SK-N-SH (cell line): ENCODE results near the gene RAMP3. TPM values are rescaled to one million over a fixed set of nuclear protein-coding genes. Genes with fewer than 3 reads are reported as not detected.

ENCODE experiments used
- CTCF ChIA-PET: fragments of 300-600, 350-600 bp; formaldehyde crosslinking; extraction: SDS; loops from one replicate; lab custom pipeline; 2021; lab: Yijun Ruan, JAX
- POLR2A ChIA-PET: fragments of 350-600 bp; sonication (Branson Sonifier 250); formaldehyde crosslinking; extraction: SDS; loops from one replicate; lab custom pipeline; 2020; ENCODE audit warnings: antibody characterized with exemption, inconsistent platforms; lab: Yijun Ruan, JAX
- DNase-seq: peaks from one replicate; pipeline ENCODE4 v3.0.0; 2012
- H2AFZ ChIP-seq: fragments of 200-600 bp; sonication (generic); 2 replicates; pipeline ENCODE4 v1.8.1; 2016; ENCODE audit warnings: antibody characterized with exemption, mild to moderate bottlenecking, low read depth
- H3F3A ChIP-seq: fragments of 200-600 bp; sonication (generic); replicated peaks from 2 replicates; pipeline ENCODE3; 2016; ENCODE audit warnings: antibody characterized with exemption, mild to moderate bottlenecking; ENCODE audit not compliant: insufficient read depth
- H3K27ac ChIP-seq, 2 experiments: fragments of 200-500 bp in 1 of 2; fragments of 200-600 bp in 1 of 2; sonication (Bioruptor generic) in 1 of 2; sonication (generic), shearing (Covaris generic) in 1 of 2; 2 replicates each; pipeline versions ENCODE4 v1.5.1 to v1.6.1; 2014 to 2016; ENCODE audit warnings: low read depth in 2 of 2, inconsistent platforms in 1 of 2, low read length in 1 of 2, mild to moderate bottlenecking in 1 of 2, mixed read lengths in 1 of 2
- H3K27me3 ChIP-seq: fragments of 200-600 bp; sonication (generic), shearing (Covaris generic); 2 replicates; pipeline ENCODE4 v1.6.1; 2016; ENCODE audit warnings: mixed run types; ENCODE audit not compliant: insufficient read depth
- H3K36me3 ChIP-seq, 2 experiments: fragments of 200-500 bp in 1 of 2; fragments of 200-600 bp in 1 of 2; sonication (Bioruptor generic) in 1 of 2; sonication (generic) in 1 of 2; replicated peaks in 1 of 2; 2 replicates each; pipeline versions ENCODE3 to v1.5.1; 2014 to 2016; ENCODE audit warnings: low read length in 1 of 2, mild to moderate bottlenecking in 1 of 2; ENCODE audit not compliant: insufficient read depth in 2 of 2, control insufficient read depth in 1 of 2
- H3K4me1 ChIP-seq, 2 experiments: fragments of 200-500 bp in 1 of 2; fragments of 200-600 bp in 1 of 2; sonication (Bioruptor generic) in 1 of 2; sonication (generic), shearing (Covaris generic) in 1 of 2; 2 replicates each; pipeline versions ENCODE4 v1.5.1 to v1.6.1; 2014 to 2016; ENCODE audit warnings: low read depth in 1 of 2, low read length in 1 of 2, mixed run types in 1 of 2; ENCODE audit not compliant: insufficient read depth in 2 of 2, control insufficient read depth in 1 of 2
- H3K4me2 ChIP-seq: fragments of 200-600 bp; sonication (generic), shearing (Covaris generic); 2 replicates; pipeline ENCODE4 v1.6.1; 2017; ENCODE audit warnings: mixed run types
- H3K4me3 ChIP-seq, 2 experiments: fragments of 200-500 bp in 1 of 2; fragments of 200-600 bp in 1 of 2; sonication (Bioruptor generic) in 1 of 2; sonication (generic), shearing (Covaris generic) in 1 of 2; 2 replicates each; pipeline versions ENCODE4 v1.5.1 to v1.8.1; 2014 to 2016; ENCODE audit warnings: low read depth in 2 of 2, inconsistent platforms in 1 of 2, low read length in 1 of 2, mild to moderate bottlenecking in 1 of 2, mixed read lengths in 1 of 2, moderate library complexity in 1 of 2
- H3K79me2 ChIP-seq: fragments of 200-600 bp; sonication (generic); 2 replicates; pipeline ENCODE4 v1.8.1; 2017; ENCODE audit warnings: mild to moderate bottlenecking; ENCODE audit not compliant: insufficient read depth
- H3K9ac ChIP-seq: fragments of 200-600 bp; sonication (generic); 2 replicates; pipeline ENCODE4 v1.6.1; 2017; ENCODE audit warnings: mixed run types
- H3K9me2 ChIP-seq: fragments of 200-600 bp; sonication (generic); 2 replicates; pipeline ENCODE4 v1.6.1; 2017; ENCODE audit warnings: mixed run types
- H3K9me3 ChIP-seq: fragments of 200-600 bp; sonication (generic); 2 replicates; pipeline ENCODE4 v1.6.1; 2017; ENCODE audit warnings: mixed run types, mild to moderate bottlenecking, moderate library complexity
- H4K20me1 ChIP-seq: fragments of 200-600 bp; sonication (generic); 2 replicates; pipeline ENCODE4 v1.6.1; 2017; ENCODE audit warnings: mild to moderate bottlenecking, mixed run types; ENCODE audit not compliant: insufficient read depth
- CHD2 ChIP-seq: fragments of 150-350 bp; IDR thresholded peaks from 2 replicates; pipeline ENCODE4 v1.6.1; 2018; ENCODE audit warnings: low read length; ENCODE audit not compliant: partially characterized antibody
- CTCF ChIP-seq: fragments of 200-600 bp; sonication (generic); IDR thresholded peaks from 2 replicates; pipeline ENCODE4 v1.6.1; 2017; ENCODE audit warnings: antibody characterized with exemption, mild to moderate bottlenecking, moderate library complexity
- FOXJ3 ChIP-seq: sonication (generic); formaldehyde crosslinking; IDR thresholded peaks from 2 replicates; pipeline ENCODE4 v1.5.1; 2020; ENCODE audit warnings: mild to moderate bottlenecking, missing genetic modification reagents
- FOXM1 ChIP-seq: IDR thresholded peaks from 2 replicates; pipeline ENCODE4 v1.4.0; 2012; ENCODE audit warnings: low read depth, mild to moderate bottlenecking
- GATA2 ChIP-seq: sonication (generic); formaldehyde crosslinking; IDR thresholded peaks from 2 replicates; pipeline ENCODE4 v1.5.0; 2020; ENCODE audit warnings: mild to moderate bottlenecking, missing genetic modification reagents
- MEF2A ChIP-seq: IDR thresholded peaks from 2 replicates; pipeline ENCODE4 v1.4.0; 2012; ENCODE audit warnings: low read depth, borderline replicate concordance
- MXI1 ChIP-seq: IDR thresholded peaks from 2 replicates; pipeline ENCODE4 v1.6.1; 2012; ENCODE audit warnings: mild to moderate bottlenecking, low read depth, low read length, improper control_type of control experiment
- NFIC ChIP-seq: IDR thresholded peaks from 2 replicates; pipeline ENCODE4 v1.4.0; 2012; ENCODE audit warnings: borderline replicate concordance
- NRF1 ChIP-seq: IDR thresholded peaks from 2 replicates; pipeline ENCODE4 v1.6.1; 2012; ENCODE audit warnings: low read depth, mild to moderate bottlenecking, low read length
- POLR2AphosphoS5 ChIP-seq: IDR thresholded peaks from 2 replicates; pipeline ENCODE4 v1.6.1; 2012; ENCODE audit warnings: low read depth, low read length
- RAD21 ChIP-seq: IDR thresholded peaks from 2 replicates; pipeline ENCODE4 v1.6.1; 2012; ENCODE audit warnings: mild to moderate bottlenecking, low read length
- RCOR1 ChIP-seq: fragments of 150-350 bp; IDR thresholded peaks from 2 replicates; pipeline ENCODE4 v1.6.1; 2017; ENCODE audit warnings: antibody characterized with exemption, low read length
- REST ChIP-seq: IDR thresholded peaks from 2 replicates; pipeline ENCODE4 v1.6.1; 2012; ENCODE audit warnings: mild to moderate bottlenecking, low read depth, low read length, moderate library complexity
- RXRA ChIP-seq: IDR thresholded peaks from 2 replicates; pipeline ENCODE4 v1.4.0; 2012; ENCODE audit warnings: low read depth, mild to moderate bottlenecking, borderline replicate concordance
- SIN3A ChIP-seq: IDR thresholded peaks from 2 replicates; pipeline ENCODE4 v1.6.1; 2012; ENCODE audit warnings: low read depth, mild to moderate bottlenecking, low read length, moderate library complexity, borderline replicate concordance
- SMC3 ChIP-seq: IDR thresholded peaks from 2 replicates; pipeline ENCODE4 v1.6.1; 2012; ENCODE audit warnings: low read depth, low read length, improper control_type of control experiment
- TAF1 ChIP-seq: IDR thresholded peaks from 2 replicates; pipeline ENCODE4 v1.6.1; 2012; ENCODE audit warnings: low read depth, mild to moderate bottlenecking, low read length, moderate library complexity, borderline replicate concordance
- TCF12 ChIP-seq: IDR thresholded peaks from 2 replicates; pipeline ENCODE4 v1.4.0; 2012
- WGBS: methylation state at CpG from one replicate; pipeline ENCODE4 v1.1.6; 2017; ENCODE audit warnings: low lambda C conversion rate; 5-methylcytosine and 5-hydroxymethylcytosine counted together
- polyA plus RNA-seq, 3 experiments: library from polyadenylated mRNA; depleted of rRNA; stranded (reverse); fragments of >200 nt; gene quantifications; 2 replicates each; pipeline ENCODE4 v1.2.3, GENCODE V29; 2012
- TF ChIP-seq, protein P1 (sequence below): IDR thresholded peaks from 2 replicates; pipeline ENCODE4 v1.4.0; 2012; ENCODE audit warnings: low read depth, borderline replicate concordance
- TF ChIP-seq, protein P2 (sequence below): IDR thresholded peaks from 2 replicates; pipeline ENCODE4 v1.4.0; 2012; ENCODE audit warnings: low read depth, borderline replicate concordance
- TF ChIP-seq, protein P3 (sequence below): IDR thresholded peaks from 2 replicates; pipeline ENCODE4 v1.4.0; 2012; ENCODE audit warnings: low read depth

RAMP3 gene
- polyA plus RNA-seq, 1 of the 3 experiments (the other 2 are of a cell fraction): not detected

- TF ChIP-seq, protein P1, sequence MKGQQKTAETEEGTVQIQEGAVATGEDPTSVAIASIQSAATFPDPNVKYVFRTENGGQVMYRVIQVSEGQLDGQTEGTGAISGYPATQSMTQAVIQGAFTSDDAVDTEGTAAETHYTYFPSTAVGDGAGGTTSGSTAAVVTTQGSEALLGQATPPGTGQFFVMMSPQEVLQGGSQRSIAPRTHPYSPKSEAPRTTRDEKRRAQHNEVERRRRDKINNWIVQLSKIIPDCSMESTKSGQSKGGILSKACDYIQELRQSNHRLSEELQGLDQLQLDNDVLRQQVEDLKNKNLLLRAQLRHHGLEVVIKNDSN: no peak
- peak; percentile 50; the same call in 1 of the 2 replicates for TF ChIP-seq GATA2 (CRISPR knock-in tag)
- TF ChIP-seq MXI1: peak; percentile 34; the same call in 1 of the 2 replicates
- TF ChIP-seq CTCF: no peak
- no peak for TF ChIP-seq FOXM1
- TF ChIP-seq SMC3: no peak
- no peak for TF ChIP-seq RXRA
- TF ChIP-seq TAF1: no peak
- TF ChIP-seq, protein P2, sequence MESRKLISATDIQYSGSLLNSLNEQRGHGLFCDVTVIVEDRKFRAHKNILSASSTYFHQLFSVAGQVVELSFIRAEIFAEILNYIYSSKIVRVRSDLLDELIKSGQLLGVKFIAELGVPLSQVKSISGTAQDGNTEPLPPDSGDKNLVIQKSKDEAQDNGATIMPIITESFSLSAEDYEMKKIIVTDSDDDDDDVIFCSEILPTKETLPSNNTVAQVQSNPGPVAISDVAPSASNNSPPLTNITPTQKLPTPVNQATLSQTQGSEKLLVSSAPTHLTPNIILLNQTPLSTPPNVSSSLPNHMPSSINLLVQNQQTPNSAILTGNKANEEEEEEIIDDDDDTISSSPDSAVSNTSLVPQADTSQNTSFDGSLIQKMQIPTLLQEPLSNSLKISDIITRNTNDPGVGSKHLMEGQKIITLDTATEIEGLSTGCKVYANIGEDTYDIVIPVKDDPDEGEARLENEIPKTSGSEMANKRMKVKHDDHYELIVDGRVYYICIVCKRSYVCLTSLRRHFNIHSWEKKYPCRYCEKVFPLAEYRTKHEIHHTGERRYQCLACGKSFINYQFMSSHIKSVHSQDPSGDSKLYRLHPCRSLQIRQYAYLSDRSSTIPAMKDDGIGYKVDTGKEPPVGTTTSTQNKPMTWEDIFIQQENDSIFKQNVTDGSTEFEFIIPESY: no peak
- TF ChIP-seq CHD2: peak; percentile 50
- peak; percentile 18; the same call in 1 of the 2 replicates for TF ChIP-seq FOXJ3 (CRISPR knock-in tag)
Observed at GRCh38 chr7:45219130-45219529, 61.5 kb downstream of the RAMP3 start (continued).

GRCh38 chr7:45219801-45220435, 62.3 kb downstream of the RAMP3 start:
- no peaks in the 10 kb centered on the region for H4K20me1 ChIP-seq
- POLR2A ChIA-PET: interaction anchor here (1.5 kb wide), 1 partner anchor 9 kb away, joined by 3 read pairs; no protein-coding TSS in a partner anchor
- H3F3A ChIP-seq: no peaks in the 10 kb centered on the region
- H3K27me3 ChIP-seq: peaks cover 11% of the 10 kb centered on the region
- CTCF ChIA-PET: interaction anchor here (2.6 to 5.7 kb wide), 3 partner anchors 36 to 40 kb away, joined by 15 to 43 read pairs (median 18); no protein-coding TSS in a partner anchor
- no peaks in the 10 kb centered on the region for H3K9me2 ChIP-seq
- WGBS: 48% methylated on average over 8 of the region's 8 CpGs
- no peaks in the 10 kb centered on the region for H3K36me3 ChIP-seq
- H3K9me3 ChIP-seq: no peaks in the 10 kb centered on the region
- H3K4me2 ChIP-seq: no peak overlapping the region
- H3K4me1 ChIP-seq: peaks cover 0 to 36% of the 10 kb centered on the region in 2 experiments; a peak in 1 of 4 replicates
- H3K27ac ChIP-seq: no peak overlapping the region; a peak in 1 of 4 replicates
- peak; percentile 49 for DNase-seq
- H3K79me2 ChIP-seq: no peaks in the 10 kb centered on the region
- no peak overlapping the region for H3K9ac ChIP-seq
- H2AFZ ChIP-seq: no peak overlapping the region
- H3K4me3 ChIP-seq: no peak overlapping the region
- TF ChIP-seq TCF12 (no peak), FOXJ3 (CRISPR knock-in tag) (no peak), RCOR1 (no peak), POLR2AphosphoS5 (no peak), REST (no peak), MXI1 (no peak), NFIC (no peak), SIN3A (no peak), MEF2A (no peak), RAD21 (no peak), NRF1 (no peak)
- TF ChIP-seq, protein P3, sequence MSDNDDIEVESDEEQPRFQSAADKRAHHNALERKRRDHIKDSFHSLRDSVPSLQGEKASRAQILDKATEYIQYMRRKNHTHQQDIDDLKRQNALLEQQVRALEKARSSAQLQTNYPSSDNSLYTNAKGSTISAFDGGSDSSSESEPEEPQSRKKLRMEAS: no peak
